ENCODE measurements around the gene ATG7.

ATG7 gene

GRCh38 chr3:11423868-11424267 lies 151.7 kb downstream of the ATG7 start:
- no peaks in the 10 kb centered on the region for H4K20me1 ChIP-seq (ENCODE audit: low read depth, low read length)
- H3K79me2 ChIP-seq (ENCODE audit: insufficient read depth, low read length): no peaks in the 10 kb centered on the region
- no peak overlapping the region for H3K9ac ChIP-seq (ENCODE audit: low read length)
- H3K27me3 ChIP-seq (ENCODE audit: low read length): no peaks in the 10 kb centered on the region
- no peak overlapping the region for H3K27ac ChIP-seq (ENCODE audit: low read depth, low read length)
- no peak overlapping the region for H3K4me3 ChIP-seq (ENCODE audit: insufficient read depth, low read length, poor library complexity, severe bottlenecking)
- H3K4me2 ChIP-seq (ENCODE audit: low read depth, low read length, poor library complexity, severe bottlenecking): no peak overlapping the region
- H3K36me3 ChIP-seq (ENCODE audit: low read length): peaks cover 4% of the 10 kb centered on the region; the same call in 1 of the 2 replicates
- no peaks in the 10 kb centered on the region for H3K9me3 ChIP-seq (ENCODE audit: insufficient read depth, low read length)
- TF ChIP-seq EZH2phosphoT487 (conservative IDR thresholded peaks at IDR 0.05; ENCODE audit: low read length): no peak
- TF ChIP-seq, protein P1, sequence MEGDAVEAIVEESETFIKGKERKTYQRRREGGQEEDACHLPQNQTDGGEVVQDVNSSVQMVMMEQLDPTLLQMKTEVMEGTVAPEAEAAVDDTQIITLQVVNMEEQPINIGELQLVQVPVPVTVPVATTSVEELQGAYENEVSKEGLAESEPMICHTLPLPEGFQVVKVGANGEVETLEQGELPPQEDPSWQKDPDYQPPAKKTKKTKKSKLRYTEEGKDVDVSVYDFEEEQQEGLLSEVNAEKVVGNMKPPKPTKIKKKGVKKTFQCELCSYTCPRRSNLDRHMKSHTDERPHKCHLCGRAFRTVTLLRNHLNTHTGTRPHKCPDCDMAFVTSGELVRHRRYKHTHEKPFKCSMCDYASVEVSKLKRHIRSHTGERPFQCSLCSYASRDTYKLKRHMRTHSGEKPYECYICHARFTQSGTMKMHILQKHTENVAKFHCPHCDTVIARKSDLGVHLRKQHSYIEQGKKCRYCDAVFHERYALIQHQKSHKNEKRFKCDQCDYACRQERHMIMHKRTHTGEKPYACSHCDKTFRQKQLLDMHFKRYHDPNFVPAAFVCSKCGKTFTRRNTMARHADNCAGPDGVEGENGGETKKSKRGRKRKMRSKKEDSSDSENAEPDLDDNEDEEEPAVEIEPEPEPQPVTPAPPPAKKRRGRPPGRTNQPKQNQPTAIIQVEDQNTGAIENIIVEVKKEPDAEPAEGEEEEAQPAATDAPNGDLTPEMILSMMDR (IDR thresholded peaks at IDR 0.05; ENCODE audit: insufficient read depth, low read length, poor library complexity, severe bottlenecking): no peak
- no peaks in the 10 kb centered on the region for H3K9me2 ChIP-seq (replicated peaks; ENCODE audit: insufficient read depth, low read length)
- no peak overlapping the region for H2AFZ ChIP-seq (ENCODE audit: low read depth, low read length, severe bottlenecking)
- no peaks in the 10 kb centered on the region for H3F3A ChIP-seq (ENCODE audit: insufficient read depth)

DNA sequence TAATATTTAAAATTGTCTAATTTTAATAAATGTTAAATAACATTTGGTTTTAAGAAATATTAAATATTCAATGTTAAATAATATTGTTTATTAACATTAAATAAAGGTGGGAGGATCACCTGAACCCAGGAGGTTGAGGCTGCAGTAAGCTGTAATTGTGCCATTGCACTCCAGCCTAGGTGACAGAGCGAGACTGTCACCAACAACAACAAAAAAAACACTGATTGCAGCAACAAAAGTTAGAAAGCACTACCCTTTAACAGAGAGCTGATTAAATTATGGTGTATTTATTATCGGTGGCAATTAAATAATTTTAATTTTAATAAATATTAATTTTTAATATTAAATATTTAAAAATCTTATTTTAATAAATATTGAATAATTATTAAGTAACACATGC lies 152.1 kb downstream of the ATG7 start:
- Histone ChIP-seq H3K9ac (ENCODE audit: low read length) (no peak overlapping the region), H3K79me2 (ENCODE audit: insufficient read depth, low read length) (no peaks in the 10 kb centered on the region), H3K9me2 (replicated peaks; ENCODE audit: insufficient read depth, low read length) (no peaks in the 10 kb centered on the region), H3F3A (ENCODE audit: insufficient read depth) (no peaks in the 10 kb centered on the region), H4K20me1 (ENCODE audit: low read depth, low read length) (no peaks in the 10 kb centered on the region), H3K27me3 (ENCODE audit: low read length) (no peaks in the 10 kb centered on the region), H2AFZ (ENCODE audit: low read depth, low read length, severe bottlenecking) (no peak overlapping the region), H3K4me2 (ENCODE audit: low read depth, low read length, poor library complexity, severe bottlenecking) (no peak overlapping the region), H3K4me3 (ENCODE audit: insufficient read depth, low read length, poor library complexity, severe bottlenecking) (no peak overlapping the region), H3K36me3 (ENCODE audit: low read length) (peaks cover 4% of the 10 kb centered on the region; the same call in 1 of the 2 replicates), H3K9me3 (ENCODE audit: insufficient read depth, low read length) (no peaks in the 10 kb centered on the region), H3K27ac (ENCODE audit: low read depth, low read length) (no peak overlapping the region)
- TF ChIP-seq, protein P1 (IDR thresholded peaks at IDR 0.05; ENCODE audit: insufficient read depth, low read length, poor library complexity, severe bottlenecking): no peak
- TF ChIP-seq EZH2phosphoT487 (conservative IDR thresholded peaks at IDR 0.05; ENCODE audit: low read length): no peak

DNA sequence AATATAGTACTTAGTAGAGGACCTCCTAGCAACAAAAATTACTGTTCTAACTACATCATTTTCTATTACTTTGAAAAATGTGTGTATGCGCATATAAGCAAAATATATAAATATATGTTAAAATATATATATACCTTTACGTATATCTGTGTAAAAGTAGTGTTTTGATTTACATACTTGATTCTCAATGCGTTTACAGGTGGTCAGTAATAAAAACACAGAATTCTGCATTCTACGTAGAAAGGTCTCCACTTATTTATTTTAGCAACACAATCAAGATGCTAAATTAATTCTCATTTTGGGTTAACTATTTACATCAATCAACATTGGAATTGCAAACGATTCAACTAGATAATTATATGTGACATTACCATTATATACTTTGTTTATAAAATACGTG lies 158.0 kb downstream of the ATG7 start:
- H3K27me3 ChIP-seq (ENCODE audit: low read length): no peaks in the 10 kb centered on the region
- no peak overlapping the region for H3K9ac ChIP-seq (ENCODE audit: low read length)
- no peaks in the 10 kb centered on the region for H3K79me2 ChIP-seq (ENCODE audit: insufficient read depth, low read length)
- H3K9me2 ChIP-seq (replicated peaks; ENCODE audit: insufficient read depth, low read length): no peaks in the 10 kb centered on the region
- H3K9me3 ChIP-seq (ENCODE audit: insufficient read depth, low read length): no peaks in the 10 kb centered on the region
- H3K4me2 ChIP-seq (ENCODE audit: low read depth, low read length, poor library complexity, severe bottlenecking): no peak overlapping the region
- no peak overlapping the region for H2AFZ ChIP-seq (ENCODE audit: low read depth, low read length, severe bottlenecking)
- H3K27ac ChIP-seq (ENCODE audit: low read depth, low read length): no peak overlapping the region
- H4K20me1 ChIP-seq (ENCODE audit: low read depth, low read length): 0 out of 2 replicates have a peak, but pooled peaks cover 3% of the 10 kb centered on the region
- no peak overlapping the region for H3K4me3 ChIP-seq (ENCODE audit: insufficient read depth, low read length, poor library complexity, severe bottlenecking)
- H3K36me3 ChIP-seq (ENCODE audit: low read length): peaks cover 4% of the 10 kb centered on the region; the same call in 1 of the 2 replicates
- no peak for TF ChIP-seq EZH2phosphoT487 (conservative IDR thresholded peaks at IDR 0.05; ENCODE audit: low read length)
- TF ChIP-seq, protein P1 (IDR thresholded peaks at IDR 0.05; ENCODE audit: insufficient read depth, low read length, poor library complexity, severe bottlenecking): no peak
- no peaks in the 10 kb centered on the region for H3F3A ChIP-seq (ENCODE audit: insufficient read depth)

Data from SU-DHL-6 (cell line).